ENCODE results near the gene QSOX1.

QSOX1 gene

GRCh38 chr1:180236698-180237509 lies 82.2 kb downstream of the QSOX1 start:
- no peaks in the 10 kb centered on the region for H3K36me3 Mint-ChIP-seq (ENCODE audit: insufficient read depth)
- H3K27ac Mint-ChIP-seq = no peak overlapping the region
- no peak overlapping the region for H3K4me3 Mint-ChIP-seq
- ATAC-seq (replicated peaks) = no peak
- H3K4me1 Mint-ChIP-seq (ENCODE audit: low read depth in 2 of 2) = peaks cover 17 to 24% of the 10 kb centered on the region in 2 donors
- DNase-seq = no peak
- H3K9me3 Mint-ChIP-seq = no peaks in the 10 kb centered on the region
- H3K27me3 Mint-ChIP-seq = peaks cover 94 to 100% of the 10 kb centered on the region in 2 donors

GRCh38 chr1:180237869-180238476 lies 83.3 kb downstream of the QSOX1 start:
- H3K27me3 Mint-ChIP-seq = peaks cover 92 to 100% of the 10 kb centered on the region in 2 donors
- no peaks in the 10 kb centered on the region for H3K9me3 Mint-ChIP-seq
- no peak for ATAC-seq (replicated peaks)

GRCh38 chr1:180238675-180239074 lies 84.0 kb downstream of the QSOX1 start:
- Mint-ChIP-seq H3K36me3 (ENCODE audit: insufficient read depth) (no peaks in the 10 kb centered on the region), H3K4me1 (ENCODE audit: low read depth in 2 of 2) (peaks cover 13 to 21% of the 10 kb centered on the region in 2 donors), H3K9me3 (no peaks in the 10 kb centered on the region), H3K27ac (no peak overlapping the region), H3K4me3 (no peak overlapping the region), H3K27me3 (peaks cover 85 to 99% of the 10 kb centered on the region in 2 donors)
- no peak for ATAC-seq (replicated peaks)
- DNase-seq = no peak

More at GRCh38 chr1:180237869-180238476, 83.3 kb downstream of the QSOX1 start:
- peaks cover 13 to 21% of the 10 kb centered on the region in 2 donors for H3K4me1 Mint-ChIP-seq (ENCODE audit: low read depth in 2 of 2)
- no peak overlapping the region for H3K27ac Mint-ChIP-seq
- no peaks in the 10 kb centered on the region for H3K36me3 Mint-ChIP-seq (ENCODE audit: insufficient read depth)
- DNase-seq = no peak
- no peak overlapping the region for H3K4me3 Mint-ChIP-seq

DNA sequence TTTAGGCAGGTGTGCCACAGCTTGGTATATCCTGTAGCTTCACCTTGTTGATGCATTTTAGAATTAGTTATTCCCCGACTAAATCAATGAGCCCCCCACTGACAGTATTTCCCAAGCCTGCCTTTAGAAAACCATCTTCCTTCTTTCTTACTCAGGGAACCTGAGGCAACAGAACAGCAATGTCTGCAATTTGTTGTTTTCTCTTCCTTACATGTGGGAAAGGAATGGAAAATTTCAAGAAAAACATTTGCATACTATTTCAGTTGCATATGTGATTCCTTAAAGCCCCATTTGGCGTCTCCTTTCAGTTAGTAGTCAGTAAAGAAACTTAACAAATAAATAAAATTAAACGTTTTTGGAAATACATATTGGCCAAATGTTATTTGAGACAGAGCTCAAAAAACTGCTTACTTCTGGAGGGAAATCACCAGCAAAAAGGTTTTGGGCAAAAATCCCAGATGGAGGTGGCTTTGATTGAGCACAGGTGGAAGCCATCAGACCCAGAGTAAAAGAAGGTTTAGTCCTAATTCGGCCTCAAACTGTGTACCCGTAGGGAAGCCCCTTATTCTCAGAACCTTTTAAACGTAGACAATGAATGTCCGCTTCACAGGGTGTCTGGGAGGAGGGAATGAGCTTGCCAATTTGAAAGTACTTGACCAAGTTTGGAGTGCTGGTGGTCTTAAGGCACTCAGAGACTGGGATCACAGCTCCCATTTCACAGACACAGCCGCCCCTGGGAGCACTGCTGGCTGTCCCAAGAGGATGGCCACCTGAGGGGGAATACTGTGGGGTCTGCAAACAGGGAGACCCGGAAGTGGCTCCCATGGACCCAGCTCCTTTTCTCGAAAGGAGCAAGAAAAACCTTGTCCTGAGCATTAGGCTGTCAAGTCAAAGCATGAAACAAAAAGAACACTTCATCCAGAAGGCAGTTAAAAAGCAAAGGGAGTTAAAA lies 84.8 kb downstream of the QSOX1 start:
- no peak overlapping the region for H3K27ac Mint-ChIP-seq
- H3K27me3 Mint-ChIP-seq = peaks cover 82 to 98% of the 10 kb centered on the region in 2 donors
- H3K4me1 Mint-ChIP-seq (ENCODE audit: low read depth in 2 of 2) = peaks cover 6 to 18% of the 10 kb centered on the region in 2 donors
- no peaks in the 10 kb centered on the region for H3K9me3 Mint-ChIP-seq
- ATAC-seq (replicated peaks) (no peak), DNase-seq (no peak)
- H3K4me3 Mint-ChIP-seq = no peak overlapping the region
- no peaks in the 10 kb centered on the region for H3K36me3 Mint-ChIP-seq (ENCODE audit: insufficient read depth)

GRCh38 chr1:180241716-180242544 lies 87.3 kb downstream of the QSOX1 start:
- Mint-ChIP-seq H3K27me3 (peaks cover 58 to 91% of the 10 kb centered on the region in 2 donors), H3K4me3 (no peak overlapping the region), H3K9me3 (no peaks in the 10 kb centered on the region), H3K27ac (no peak overlapping the region), H3K36me3 (ENCODE audit: insufficient read depth) (no peaks in the 10 kb centered on the region), H3K4me1 (ENCODE audit: low read depth in 2 of 2) (no peaks in the 10 kb centered on the region)
- no peak for DNase-seq
- no peak for ATAC-seq (replicated peaks)

DNA sequence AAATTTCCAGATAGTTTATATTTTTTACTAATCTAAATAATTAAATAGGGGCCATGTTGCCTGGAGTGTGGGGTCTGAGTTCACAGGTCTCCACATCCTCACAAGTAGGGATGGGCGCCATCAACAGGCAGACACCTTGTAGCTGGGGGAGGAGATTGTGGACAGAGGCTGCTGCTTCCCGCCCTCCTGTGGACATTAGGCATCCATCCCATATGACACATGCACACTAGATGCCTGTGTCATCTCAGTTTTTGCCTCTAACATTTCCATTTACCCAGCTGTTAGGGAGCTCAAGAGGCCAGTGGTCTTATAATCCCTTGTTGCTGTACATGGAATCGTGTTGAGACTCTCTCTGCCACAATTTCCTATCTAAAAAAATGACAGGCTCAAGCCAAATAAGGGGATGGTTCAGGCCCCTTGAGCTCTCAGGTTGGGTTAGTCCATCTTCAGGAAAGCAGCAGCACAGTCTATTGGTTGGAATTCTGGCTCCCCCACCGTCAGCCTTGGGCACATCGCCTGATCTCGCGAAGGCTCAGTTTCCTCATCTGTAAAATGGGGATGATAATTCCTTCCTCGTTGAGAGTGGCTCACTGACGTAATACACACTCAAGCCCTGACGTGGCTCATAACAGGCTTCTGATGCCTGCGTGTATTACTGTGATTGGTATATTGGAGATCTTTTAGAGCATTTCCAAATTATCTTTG lies 89.0 kb downstream of the QSOX1 start:
- ATAC-seq (replicated peaks) (no peak), DNase-seq (no peak)
- no peaks in the 10 kb centered on the region for H3K36me3 Mint-ChIP-seq (ENCODE audit: insufficient read depth)
- peaks cover 40 to 89% of the 10 kb centered on the region in 2 donors for H3K27me3 Mint-ChIP-seq
- H3K4me3 Mint-ChIP-seq = no peak overlapping the region
- no peaks in the 10 kb centered on the region for H3K9me3 Mint-ChIP-seq
- H3K4me1 Mint-ChIP-seq (ENCODE audit: low read depth in 2 of 2) = no peaks in the 10 kb centered on the region
- no peak overlapping the region for H3K27ac Mint-ChIP-seq

- peaks cover 35 to 88% of the 10 kb centered on the region in 2 donors for H3K27me3 Mint-ChIP-seq
- peaks cover 0 to 8% of the 10 kb centered on the region in 2 donors for H3K4me1 Mint-ChIP-seq (ENCODE audit: low read depth in 2 of 2)
- no peak overlapping the region for H3K4me3 Mint-ChIP-seq
- DNase-seq (no peak), ATAC-seq (replicated peaks) (no peak)
- H3K9me3 Mint-ChIP-seq = no peaks in the 10 kb centered on the region
- H3K27ac Mint-ChIP-seq = peak overlapping the region in 1 of 2 donors; percentile 55
- no peaks in the 10 kb centered on the region for H3K36me3 Mint-ChIP-seq (ENCODE audit: insufficient read depth)
Observed at GRCh38 chr1:180244840-180245239, 90.2 kb downstream of the QSOX1 start.

GRCh38 chr1:180246579-180246978 lies 91.9 kb downstream of the QSOX1 start:
- no peak for ATAC-seq (replicated peaks)
- H3K4me1 Mint-ChIP-seq (ENCODE audit: low read depth in 2 of 2) = peaks cover 6 to 14% of the 10 kb centered on the region in 2 donors

DNA sequence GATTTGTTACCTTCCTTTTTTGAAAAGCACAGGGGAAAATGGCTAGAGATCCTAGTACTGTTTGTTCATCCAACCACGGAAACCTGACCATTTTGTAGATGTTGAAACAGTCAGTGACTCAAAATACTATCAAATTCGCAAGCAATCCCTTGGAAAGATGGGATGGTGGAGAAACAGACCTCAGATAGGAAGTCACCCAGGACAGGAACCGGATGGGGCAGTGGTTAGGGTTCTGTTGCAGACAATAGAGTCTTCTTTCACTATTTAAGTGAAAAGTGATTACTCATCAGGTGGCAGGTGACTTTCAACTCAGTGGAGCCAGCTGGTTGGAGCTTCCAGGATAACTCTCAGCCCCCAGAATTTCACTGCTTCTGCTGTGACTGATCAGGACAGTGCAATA lies 92.4 kb downstream of the QSOX1 start:
- no peak for ATAC-seq (replicated peaks)
- Mint-ChIP-seq H3K9me3 (no peaks in the 10 kb centered on the region), H3K4me3 (no peak overlapping the region), H3K27ac (no peak overlapping the region), H3K4me1 (ENCODE audit: low read depth in 2 of 2) (peaks cover 9 to 14% of the 10 kb centered on the region in 2 donors), H3K27me3 (peaks cover 35 to 88% of the 10 kb centered on the region in 2 donors), H3K36me3 (ENCODE audit: insufficient read depth) (no peaks in the 10 kb centered on the region)
- no peak for DNase-seq

More at GRCh38 chr1:180246579-180246978, 91.9 kb downstream of the QSOX1 start:
- Mint-ChIP-seq H3K36me3 (ENCODE audit: insufficient read depth) (no peaks in the 10 kb centered on the region), H3K9me3 (no peaks in the 10 kb centered on the region), H3K27ac (no peak overlapping the region), H3K27me3 (peaks cover 33 to 88% of the 10 kb centered on the region in 2 donors), H3K4me3 (no peak overlapping the region)
- no peak for DNase-seq

DNA sequence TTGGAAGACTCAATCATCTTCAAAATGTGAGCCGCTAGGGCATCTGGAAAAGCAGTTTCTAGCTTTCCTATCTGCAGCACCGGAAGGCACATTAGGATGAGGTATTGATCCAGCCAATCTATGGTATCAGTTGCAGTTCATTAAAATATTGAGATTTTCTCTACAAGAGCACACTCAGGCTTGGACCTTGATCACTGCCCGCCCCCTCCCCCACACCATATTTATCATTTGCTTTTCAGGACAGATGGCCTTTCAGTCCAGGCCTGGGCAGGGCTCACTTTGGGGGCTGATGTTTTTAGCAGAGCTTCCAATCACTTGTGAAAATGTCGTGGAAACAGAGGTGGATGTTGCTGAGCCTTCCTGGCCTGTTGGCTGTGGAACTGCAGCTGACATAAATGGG lies 92.9 kb downstream of the QSOX1 start:
- H3K36me3 Mint-ChIP-seq (ENCODE audit: insufficient read depth) = no peaks in the 10 kb centered on the region
- H3K27me3 Mint-ChIP-seq = peaks cover 35 to 88% of the 10 kb centered on the region in 2 donors
- no peak for DNase-seq

GRCh38 chr1:180248176-180248575 lies 93.5 kb downstream of the QSOX1 start:
- ATAC-seq (replicated peaks) (no peak), DNase-seq (no peak)
- Mint-ChIP-seq H3K9me3 (no peaks in the 10 kb centered on the region), H3K4me1 (ENCODE audit: low read depth in 2 of 2) (peaks cover 11 to 14% of the 10 kb centered on the region in 2 donors), H3K4me3 (no peak overlapping the region), H3K27me3 (peaks cover 39 to 88% of the 10 kb centered on the region in 2 donors), H3K36me3 (ENCODE audit: insufficient read depth) (no peaks in the 10 kb centered on the region), H3K27ac (no peak overlapping the region)

More for the DNA sequence above, 92.9 kb downstream of the QSOX1 start:
- H3K9me3 Mint-ChIP-seq = no peaks in the 10 kb centered on the region
- ATAC-seq (replicated peaks) = no peak
- H3K4me1 Mint-ChIP-seq (ENCODE audit: low read depth in 2 of 2) = peaks cover 11 to 14% of the 10 kb centered on the region in 2 donors
- H3K27ac Mint-ChIP-seq = no peak overlapping the region
- H3K4me3 Mint-ChIP-seq = no peak overlapping the region
